GM23338 (cell line): ENCODE results near the gene C1orf198. TPM values are rescaled to one million over a fixed set of nuclear protein-coding genes. Genes with fewer than 3 reads are reported as not detected.

Source experiments
- ATAC-seq: fragments of 200-7000 bp; cut with Tn5 transposase; 3 replicates; pipeline ENCODE4 v1.9.1; 2020
- DNase-seq: peaks from one replicate; pipeline ENCODE4 v3.0.0-alpha.2; 2015; ENCODE audit warnings: low spot score
- H2AFZ ChIP-seq: fragments of 200-600 bp; sonication (generic); 2 replicates; pipeline ENCODE4 v1.8.0; 2016; ENCODE audit warnings: antibody characterized with exemption, mild to moderate bottlenecking, moderate library complexity
- H3F3A ChIP-seq: fragments of 200-600 bp; sonication (generic); replicated peaks from 2 replicates; pipeline ENCODE4 v1.8.0; 2017; ENCODE audit warnings: antibody characterized with exemption, mixed run types, low read depth
- H3K27ac ChIP-seq: fragments of 200-600 bp; sonication (generic); 2 replicates; pipeline ENCODE4 v1.6.1; 2016; ENCODE audit warnings: low read depth
- H3K27me3 ChIP-seq: fragments of 200-600 bp; sonication (generic); 2 replicates; pipeline ENCODE4 v1.8.0; 2016; ENCODE audit warnings: mild to moderate bottlenecking, mixed run types, moderate library complexity; ENCODE audit not compliant: insufficient read depth
- H3K36me3 ChIP-seq: fragments of 200-600 bp; sonication (generic); 2 replicates; pipeline ENCODE4 v1.8.0; 2016; ENCODE audit warnings: mild to moderate bottlenecking; ENCODE audit not compliant: insufficient read depth
- H3K4me1 ChIP-seq: fragments of 200-600 bp; sonication (generic); 2 replicates; pipeline ENCODE4 v1.8.0; 2016; ENCODE audit warnings: mild to moderate bottlenecking, moderate library complexity; ENCODE audit not compliant: insufficient read depth
- H3K4me2 ChIP-seq: fragments of 200-600 bp; sonication (generic); 2 replicates; pipeline ENCODE4 v1.7.1; 2017; ENCODE audit warnings: mixed run types
- H3K4me3 ChIP-seq: fragments of 200-600 bp; sonication (generic); 2 replicates; pipeline ENCODE4 v1.6.1; 2016; ENCODE audit warnings: mixed run types
- H3K79me2 ChIP-seq: fragments of 200-600 bp; sonication (generic); replicated peaks from 2 replicates; pipeline ENCODE4 v1.8.0; 2017; ENCODE audit warnings: mild to moderate bottlenecking; ENCODE audit not compliant: insufficient read depth
- H3K9me2 ChIP-seq: fragments of 200-600 bp; sonication (generic); 2 replicates; pipeline ENCODE4 v1.8.0; 2017; ENCODE audit not compliant: insufficient read depth
- H4K20me1 ChIP-seq: fragments of 200-600 bp; sonication (generic); replicated peaks from 2 replicates; pipeline ENCODE4 v1.8.0; 2017; ENCODE audit warnings: mild to moderate bottlenecking; ENCODE audit not compliant: insufficient read depth
- H3K27ac Mint-ChIP-seq: 2 replicates; pipeline ENCODE4 v1.8.0; 2020; ENCODE audit warnings: inconsistent platforms, mild to moderate bottlenecking, moderate library complexity, mixed read lengths
- H3K27me3 Mint-ChIP-seq: 3 replicates; pipeline ENCODE4 v1.8.0; 2022; ENCODE audit warnings: low read depth, mild to moderate bottlenecking, moderate library complexity, mixed read lengths, inconsistent platforms; ENCODE audit not compliant: insufficient read depth, poor library complexity
- H3K36me3 Mint-ChIP-seq: 3 replicates; pipeline ENCODE4 v1.8.0; 2021; ENCODE audit warnings: low read depth, mild to moderate bottlenecking, inconsistent platforms, moderate library complexity, mixed read lengths
- H3K4me1 Mint-ChIP-seq: 3 replicates; pipeline ENCODE4 v1.8.0; 2020; ENCODE audit warnings: mild to moderate bottlenecking, inconsistent platforms, mixed read lengths
- H3K4me3 Mint-ChIP-seq: 3 replicates; pipeline ENCODE4 v1.8.0; 2021; ENCODE audit warnings: moderate library complexity, mild to moderate bottlenecking, inconsistent platforms, mixed read lengths
- H3K9me3 Mint-ChIP-seq: 3 replicates; pipeline ENCODE4 v1.8.0; 2020; ENCODE audit warnings: moderate library complexity, mild to moderate bottlenecking, inconsistent platforms, mixed read lengths
- CREB1 ChIP-seq: fragments of 250-450 bp; sonication (Bioruptor Pico); IDR thresholded peaks from 2 replicates; pipeline ENCODE4 v1.5.0; 2020; ENCODE audit warnings: low read depth, mild to moderate bottlenecking, moderate library complexity
- ETS1 ChIP-seq: IDR thresholded peaks from 2 replicates; pipeline ENCODE4 v1.6.1; 2016; ENCODE audit warnings: antibody characterized with exemption
- EZH2phosphoT487 ChIP-seq: fragments of 200-600 bp; sonication (generic); IDR thresholded peaks from one replicate; pipeline ENCODE4 v1.8.1; 2018; ENCODE audit warnings: antibody characterized with exemption; ENCODE audit not compliant: unreplicated experiment
- JUNB ChIP-seq: IDR thresholded peaks from one replicate; pipeline ENCODE4 v1.6.1; 2016; ENCODE audit warnings: antibody characterized with exemption; ENCODE audit not compliant: unreplicated experiment
- NANOG ChIP-seq: IDR thresholded peaks from 2 replicates; pipeline ENCODE4 v1.6.1; 2016; ENCODE audit warnings: antibody characterized with exemption, borderline replicate concordance
- POLR2AphosphoS5 ChIP-seq: IDR thresholded peaks from 2 replicates; pipeline ENCODE4 v1.6.1; 2016; ENCODE audit warnings: antibody characterized with exemption, low read depth
- REST ChIP-seq: IDR thresholded peaks from one replicate; pipeline ENCODE4 v1.6.1; 2018; ENCODE audit warnings: antibody characterized with exemption; ENCODE audit not compliant: unreplicated experiment
- STAT1 ChIP-seq: IDR thresholded peaks from one replicate; pipeline ENCODE4 v1.6.1; 2016; ENCODE audit warnings: antibody characterized with exemption; ENCODE audit not compliant: unreplicated experiment
- ZNF114 ChIP-seq: fragments of 250-450 bp; sonication (Bioruptor Pico); IDR thresholded peaks from 2 replicates; pipeline ENCODE4 v1.5.0; 2020; ENCODE audit warnings: mild to moderate bottlenecking, moderate library complexity
- ZNF331 ChIP-seq: fragments of 250-450 bp; sonication (Bioruptor Pico); IDR thresholded peaks from 2 replicates; pipeline ENCODE4 v1.5.0; 2020; ENCODE audit warnings: low read depth, mild to moderate bottlenecking, moderate library complexity
- polyA plus RNA-seq: library from polyadenylated mRNA; unstranded; fragments of >200 nt; fragmentation: Nextera tagmentation; extraction: Ambion mirVana; gene quantifications from 2 replicates; pipeline ENCODE4 v1.2.1, GENCODE V29; 2016
- total RNA-seq: library from RNA; depleted of rRNA; stranded (reverse); fragments of >200 nt; shearing (Covaris generic); gene quantifications from 2 replicates; pipeline ENCODE4 v1.2.3, GENCODE V29; 2014
- TF ChIP-seq, protein P1 (sequence below), 2 experiments: fragments of 200-600 bp in 1 of 2; sonication (generic) in 1 of 2; conservative IDR thresholded peaks; 2 replicates each; pipeline versions ENCODE4 v1.5.1 to v1.6.1; 2016 to 2017; ENCODE audit warnings: antibody characterized with exemption in 2 of 2, low read depth in 2 of 2, mild to moderate bottlenecking in 2 of 2, moderate library complexity in 1 of 2

C1orf198 gene
- total and polyA plus RNA-seq, 2 experiments from 2014 or later, result 14.9 to 46.6 TPM

- no peaks in the 10 kb centered on the region for H3K9me2 ChIP-seq
- H3F3A ChIP-seq, result no peaks in the 10 kb centered on the region
- DNase-seq (no peak), ATAC-seq (0 out of 3 replicates have a peak, but pooled peaks have one; percentile 14)
- H3K4me3 Mint-ChIP-seq, result no peak overlapping the region
- H2AFZ ChIP-seq, result no peak overlapping the region
- H3K27me3 Mint-ChIP-seq, result peaks cover 13% of the 10 kb centered on the region
- H3K27ac ChIP-seq, result no peak overlapping the region
- H3K9me3 Mint-ChIP-seq, result no peaks in the 10 kb centered on the region
- H3K36me3 Mint-ChIP-seq, result no peaks in the 10 kb centered on the region
- TF ChIP-seq, protein P1, sequence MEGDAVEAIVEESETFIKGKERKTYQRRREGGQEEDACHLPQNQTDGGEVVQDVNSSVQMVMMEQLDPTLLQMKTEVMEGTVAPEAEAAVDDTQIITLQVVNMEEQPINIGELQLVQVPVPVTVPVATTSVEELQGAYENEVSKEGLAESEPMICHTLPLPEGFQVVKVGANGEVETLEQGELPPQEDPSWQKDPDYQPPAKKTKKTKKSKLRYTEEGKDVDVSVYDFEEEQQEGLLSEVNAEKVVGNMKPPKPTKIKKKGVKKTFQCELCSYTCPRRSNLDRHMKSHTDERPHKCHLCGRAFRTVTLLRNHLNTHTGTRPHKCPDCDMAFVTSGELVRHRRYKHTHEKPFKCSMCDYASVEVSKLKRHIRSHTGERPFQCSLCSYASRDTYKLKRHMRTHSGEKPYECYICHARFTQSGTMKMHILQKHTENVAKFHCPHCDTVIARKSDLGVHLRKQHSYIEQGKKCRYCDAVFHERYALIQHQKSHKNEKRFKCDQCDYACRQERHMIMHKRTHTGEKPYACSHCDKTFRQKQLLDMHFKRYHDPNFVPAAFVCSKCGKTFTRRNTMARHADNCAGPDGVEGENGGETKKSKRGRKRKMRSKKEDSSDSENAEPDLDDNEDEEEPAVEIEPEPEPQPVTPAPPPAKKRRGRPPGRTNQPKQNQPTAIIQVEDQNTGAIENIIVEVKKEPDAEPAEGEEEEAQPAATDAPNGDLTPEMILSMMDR (conservative IDR thresholded peaks at IDR 0.05; ENCODE audit: low read depth in 2 of 2), result peak; percentile 20 to 46; a peak in 2 of 4 replicates
- TF ChIP-seq EZH2phosphoT487 (no peak), STAT1 (no peak)
- H3K4me1 Mint-ChIP-seq, result peaks cover 4% of the 10 kb centered on the region; the same call in 2 of the 3 replicates
- H3K27me3 ChIP-seq, result peaks cover 36% of the 10 kb centered on the region
- H3K36me3 ChIP-seq, result no peaks in the 10 kb centered on the region
- H3K4me2 ChIP-seq, result no peak overlapping the region
- H3K27ac Mint-ChIP-seq, result no peak overlapping the region
- H4K20me1 ChIP-seq, result no peaks in the 10 kb centered on the region
- no peaks in the 10 kb centered on the region for H3K79me2 ChIP-seq
- no peaks in the 10 kb centered on the region for H3K4me1 ChIP-seq
- H3K4me3 ChIP-seq, result no peak overlapping the region
These were observed 75.4 kb downstream of the C1orf198 start for GRCh38 chr1:230792691-230793462.

DNA sequence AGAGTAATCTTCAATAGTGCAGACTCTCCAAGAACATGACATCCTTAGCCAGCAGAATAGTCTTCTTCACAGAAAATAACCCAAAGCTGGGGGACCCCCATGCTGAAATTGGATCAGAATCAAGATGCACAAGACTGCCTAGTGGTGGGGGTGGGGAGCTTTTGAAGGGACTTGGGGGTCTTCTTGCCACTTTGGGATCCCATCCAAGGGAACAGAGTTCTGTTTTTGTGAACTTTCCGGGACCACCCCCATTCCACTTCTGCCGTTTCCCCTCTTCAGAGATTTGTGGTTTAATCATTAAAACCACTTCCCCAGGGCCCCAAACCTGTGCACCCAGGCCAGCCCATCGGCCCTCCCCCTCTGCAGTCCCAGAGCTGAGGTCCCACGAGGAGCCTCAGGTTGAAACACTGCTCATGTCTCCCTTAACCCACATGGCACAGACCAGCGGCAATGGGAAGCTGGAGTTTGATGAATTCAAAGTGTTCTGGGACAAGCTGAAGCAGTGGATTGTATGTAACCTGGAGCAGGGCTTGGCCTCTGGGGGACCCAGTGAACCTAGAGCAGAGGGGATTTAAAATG is 76.2 kb downstream of the C1orf198 start:
- Mint-ChIP-seq H3K27ac (no peak overlapping the region), H3K4me1 (peaks cover 4% of the 10 kb centered on the region; the same call in 2 of the 3 replicates)
- no peaks in the 10 kb centered on the region for H3K9me2 ChIP-seq
- no peak for TF ChIP-seq NANOG
- TF ChIP-seq ETS1, result no peak
- TF ChIP-seq STAT1, result no peak
- no peak for TF ChIP-seq POLR2AphosphoS5
- no peak for TF ChIP-seq ZNF331 (CRISPR knock-in tag)
- no peak for TF ChIP-seq JUNB
- no peak for TF ChIP-seq ZNF114 (CRISPR knock-in tag)
- TF ChIP-seq REST, result no peak
- no peak for TF ChIP-seq CREB1 (CRISPR knock-in tag)
- TF ChIP-seq EZH2phosphoT487, result no peak

More for the DNA sequence above, 76.2 kb downstream of the C1orf198 start:
- no peak overlapping the region for H3K4me3 ChIP-seq
- no peaks in the 10 kb centered on the region for H3F3A ChIP-seq
- no peaks in the 10 kb centered on the region for H3K9me3 Mint-ChIP-seq
- peaks cover 40% of the 10 kb centered on the region for H3K27me3 ChIP-seq
- no peak overlapping the region for H3K4me2 ChIP-seq
- H3K27me3 Mint-ChIP-seq, result peaks cover 21% of the 10 kb centered on the region
- no peaks in the 10 kb centered on the region for H3K79me2 ChIP-seq
- no peaks in the 10 kb centered on the region for H3K36me3 Mint-ChIP-seq
- no peaks in the 10 kb centered on the region for H3K36me3 ChIP-seq
- no peak for ATAC-seq
- H4K20me1 ChIP-seq, result no peaks in the 10 kb centered on the region
- H3K4me1 ChIP-seq, result no peaks in the 10 kb centered on the region
- no peak overlapping the region for H2AFZ ChIP-seq
- DNase-seq, result no peak
- no peak overlapping the region for H3K27ac ChIP-seq
- H3K4me3 Mint-ChIP-seq, result no peak overlapping the region
